Cardiac ventricle fibroblast (primary cell): Measurements from ENCODE around the gene ZNF646. TPM values are rescaled to one million over a fixed set of nuclear protein-coding genes. Genes with fewer than 3 reads are reported as not detected.

Experiments used
- total RNA-seq: library from RNA; depleted of rRNA; stranded (reverse); fragments of >200 nt; gene quantifications from 2 replicates; pipeline ENCODE4 v1.2.3, GENCODE V29; 2015

ZNF646 gene, protein sequence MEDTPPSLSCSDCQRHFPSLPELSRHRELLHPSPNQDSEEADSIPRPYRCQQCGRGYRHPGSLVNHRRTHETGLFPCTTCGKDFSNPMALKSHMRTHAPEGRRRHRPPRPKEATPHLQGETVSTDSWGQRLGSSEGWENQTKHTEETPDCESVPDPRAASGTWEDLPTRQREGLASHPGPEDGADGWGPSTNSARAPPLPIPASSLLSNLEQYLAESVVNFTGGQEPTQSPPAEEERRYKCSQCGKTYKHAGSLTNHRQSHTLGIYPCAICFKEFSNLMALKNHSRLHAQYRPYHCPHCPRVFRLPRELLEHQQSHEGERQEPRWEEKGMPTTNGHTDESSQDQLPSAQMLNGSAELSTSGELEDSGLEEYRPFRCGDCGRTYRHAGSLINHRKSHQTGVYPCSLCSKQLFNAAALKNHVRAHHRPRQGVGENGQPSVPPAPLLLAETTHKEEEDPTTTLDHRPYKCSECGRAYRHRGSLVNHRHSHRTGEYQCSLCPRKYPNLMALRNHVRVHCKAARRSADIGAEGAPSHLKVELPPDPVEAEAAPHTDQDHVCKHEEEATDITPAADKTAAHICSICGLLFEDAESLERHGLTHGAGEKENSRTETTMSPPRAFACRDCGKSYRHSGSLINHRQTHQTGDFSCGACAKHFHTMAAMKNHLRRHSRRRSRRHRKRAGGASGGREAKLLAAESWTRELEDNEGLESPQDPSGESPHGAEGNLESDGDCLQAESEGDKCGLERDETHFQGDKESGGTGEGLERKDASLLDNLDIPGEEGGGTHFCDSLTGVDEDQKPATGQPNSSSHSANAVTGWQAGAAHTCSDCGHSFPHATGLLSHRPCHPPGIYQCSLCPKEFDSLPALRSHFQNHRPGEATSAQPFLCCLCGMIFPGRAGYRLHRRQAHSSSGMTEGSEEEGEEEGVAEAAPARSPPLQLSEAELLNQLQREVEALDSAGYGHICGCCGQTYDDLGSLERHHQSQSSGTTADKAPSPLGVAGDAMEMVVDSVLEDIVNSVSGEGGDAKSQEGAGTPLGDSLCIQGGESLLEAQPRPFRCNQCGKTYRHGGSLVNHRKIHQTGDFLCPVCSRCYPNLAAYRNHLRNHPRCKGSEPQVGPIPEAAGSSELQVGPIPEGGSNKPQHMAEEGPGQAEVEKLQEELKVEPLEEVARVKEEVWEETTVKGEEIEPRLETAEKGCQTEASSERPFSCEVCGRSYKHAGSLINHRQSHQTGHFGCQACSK (N-terminal part only)
- total RNA-seq, result 8.0 and 10.5 TPM in 2 replicates

DNA sequence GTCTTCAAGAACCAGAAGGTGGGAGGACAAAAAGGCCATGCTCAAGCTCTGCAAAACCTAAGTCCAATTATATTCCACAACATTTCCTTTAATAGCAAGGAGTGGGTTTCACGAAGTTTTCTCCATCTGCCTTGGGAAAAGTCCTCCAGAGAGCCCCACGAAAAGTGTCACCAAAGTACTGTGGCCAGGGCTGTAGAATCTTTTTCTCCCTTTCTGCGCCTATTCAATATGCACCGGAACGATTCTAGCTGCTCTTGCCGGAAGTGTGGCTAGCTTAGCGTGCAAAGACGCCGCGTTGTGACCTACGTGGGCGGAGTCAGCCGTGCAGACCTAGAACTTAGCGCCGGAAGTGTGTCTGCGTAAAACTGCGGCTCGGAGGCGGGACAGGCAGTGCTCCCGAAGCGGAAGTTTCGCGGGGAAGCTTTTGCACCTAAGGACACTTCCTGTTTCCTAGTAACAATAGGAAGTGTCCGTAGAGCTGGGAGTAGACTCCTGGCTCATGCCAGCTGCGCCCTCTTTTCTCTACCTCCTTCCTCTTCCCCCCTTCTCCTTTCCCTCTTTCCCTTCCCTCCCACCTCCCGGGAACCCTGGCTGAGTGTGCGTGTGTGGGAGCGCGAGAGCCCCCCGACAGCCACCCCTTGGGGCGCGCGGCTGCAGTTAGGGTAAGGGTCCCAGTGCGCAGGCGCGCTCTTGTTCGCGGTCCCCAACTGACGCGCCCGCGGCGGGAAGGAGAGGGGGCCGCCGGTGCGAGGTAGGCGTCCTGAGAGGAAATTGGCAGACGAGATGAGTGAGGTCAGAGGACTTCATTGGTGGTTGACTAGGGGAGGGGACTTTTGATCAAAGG is at the start of gene ZNF646, which contains the start of gene ZNF668:
TSS of gene ZNF646 (plus strand) at position 453 of the 844 bp plus-strand sequence. CDS start 1,903 bp downstream, outside the sequence.
TSS of gene ZNF668 (minus strand) at position 271 of the 844 bp plus-strand sequence. CDS start 9,781 bp downstream, outside the sequence.

DNA sequence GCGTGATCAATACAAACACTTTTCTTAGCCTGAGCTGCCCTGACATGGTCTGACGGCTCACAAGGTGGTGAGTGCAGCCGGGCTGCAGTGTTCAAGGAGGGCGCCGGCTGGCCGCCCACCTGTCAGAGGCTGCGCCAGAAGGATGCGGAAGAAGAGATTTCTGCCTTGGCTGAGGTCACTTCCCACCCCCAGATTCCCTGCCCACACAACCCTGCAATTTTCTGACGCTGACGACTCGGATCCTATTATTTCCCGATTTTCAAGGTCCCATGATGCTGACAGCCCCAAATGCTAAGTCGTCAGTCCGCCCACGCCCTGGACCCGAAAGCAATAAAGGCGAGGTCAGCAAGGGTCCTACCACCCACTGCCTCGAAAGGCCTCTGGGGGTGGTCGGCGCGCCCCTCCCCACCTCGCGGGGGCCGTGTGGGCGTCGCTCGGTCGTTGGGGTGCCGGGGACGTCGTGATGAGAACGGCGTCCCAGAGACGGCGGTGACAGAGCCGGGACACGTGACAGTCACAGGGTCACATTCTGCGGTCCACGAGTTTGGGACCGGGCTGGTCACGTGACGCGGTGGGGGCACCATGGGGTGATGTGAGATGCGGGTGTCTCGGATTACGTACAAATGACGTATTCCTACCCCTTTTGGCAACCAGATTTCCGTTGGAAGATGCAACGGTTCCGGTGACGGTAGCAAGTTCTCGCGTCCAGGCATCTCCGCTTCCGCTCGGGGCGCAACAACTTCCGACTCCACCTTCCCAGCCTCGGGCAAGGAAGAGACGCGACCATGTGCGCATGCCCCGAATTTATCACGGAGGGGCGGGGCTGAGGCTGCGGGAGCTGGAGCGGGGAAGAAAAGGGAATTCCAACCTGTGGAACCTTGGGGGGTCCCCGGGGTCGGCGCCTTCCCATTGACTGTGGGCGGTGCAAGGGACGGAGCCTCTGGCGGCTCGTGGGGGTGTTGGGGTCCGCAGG is 41.2 kb upstream of the ZNF646 start, which contains the start of gene STX4:
TSS of gene STX4 (plus strand) at position 823 of the 973 bp plus-strand sequence. CDS start 248 bp downstream, outside the sequence.

DNA sequence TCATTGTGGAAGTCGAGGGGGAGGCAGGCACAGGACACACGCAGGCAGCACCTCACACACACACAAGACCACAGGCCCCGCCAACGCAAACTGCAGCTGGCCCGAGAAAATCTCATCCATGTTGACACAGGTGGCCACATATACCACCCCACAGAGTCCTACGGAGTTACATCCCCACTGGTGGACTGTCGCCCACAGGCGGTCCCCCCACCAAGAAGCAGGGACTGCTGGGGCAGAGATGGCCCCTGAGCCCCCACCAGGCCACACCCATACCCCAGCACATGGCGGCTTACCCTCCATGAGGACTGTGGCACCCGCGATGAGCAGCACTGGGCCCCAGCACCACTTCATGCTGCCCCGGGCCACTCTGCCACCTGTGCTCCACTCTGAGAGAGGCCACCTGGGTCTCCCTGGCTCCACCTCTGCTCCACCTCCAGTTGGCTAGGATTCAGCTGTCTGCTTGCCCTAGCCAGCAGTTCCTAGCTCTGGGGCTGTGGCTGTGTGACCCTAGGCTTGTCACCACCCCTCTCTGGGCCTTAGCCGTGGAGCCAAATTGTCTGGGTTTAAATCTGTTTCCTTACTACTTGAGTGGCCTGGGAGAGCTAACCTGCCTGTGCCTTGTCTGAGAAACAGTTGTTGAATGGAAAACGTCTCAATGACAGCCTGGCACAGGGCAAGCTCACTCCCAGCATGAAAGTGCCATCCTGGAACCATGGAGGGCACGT is 14.4 kb downstream of the ZNF646 start, which contains the start of gene PRSS53:
TSS of gene PRSS53 (minus strand) at position 485 of the 725 bp plus-strand sequence. CDS start at position 351, 134 bp downstream.

DNA sequence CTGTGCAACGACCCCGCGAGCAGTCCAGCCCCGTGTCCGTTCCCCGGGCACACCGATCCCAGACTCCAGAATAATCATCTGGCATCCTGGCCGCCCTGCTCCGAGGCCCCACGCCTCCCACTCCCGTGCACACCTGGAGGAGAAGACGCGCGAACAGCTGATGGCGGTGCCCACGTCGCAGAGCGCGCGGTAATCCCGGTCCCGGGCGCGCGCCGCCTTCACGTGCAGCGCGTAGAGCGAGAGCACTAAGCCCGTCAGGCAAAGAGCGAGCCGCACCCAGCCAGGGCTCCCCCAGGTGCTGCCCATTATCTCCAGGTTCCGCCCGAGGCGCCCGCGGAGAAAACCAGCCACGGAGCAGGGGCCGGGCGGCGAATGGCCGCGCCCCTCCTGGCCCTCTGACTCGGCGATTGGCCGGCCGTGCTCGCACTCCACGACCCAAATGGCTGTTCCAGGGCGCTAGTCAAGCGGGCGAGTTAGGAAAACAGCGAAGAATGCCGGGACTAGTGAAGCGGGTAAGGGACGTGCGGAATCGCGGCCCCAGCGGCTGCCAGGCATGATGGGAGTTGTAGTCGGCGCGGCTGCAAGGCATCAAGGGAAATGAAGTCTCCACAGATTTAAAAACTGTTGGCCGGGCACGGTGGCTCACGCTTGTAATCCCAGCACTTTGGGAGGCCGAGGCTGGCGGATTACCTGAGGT is 20.4 kb downstream of the ZNF646 start, which contains the start of gene VKORC1:
TSS of gene VKORC1 (minus strand) at position 374 of the 697 bp plus-strand sequence. CDS start at position 306, 68 bp downstream.

DNA sequence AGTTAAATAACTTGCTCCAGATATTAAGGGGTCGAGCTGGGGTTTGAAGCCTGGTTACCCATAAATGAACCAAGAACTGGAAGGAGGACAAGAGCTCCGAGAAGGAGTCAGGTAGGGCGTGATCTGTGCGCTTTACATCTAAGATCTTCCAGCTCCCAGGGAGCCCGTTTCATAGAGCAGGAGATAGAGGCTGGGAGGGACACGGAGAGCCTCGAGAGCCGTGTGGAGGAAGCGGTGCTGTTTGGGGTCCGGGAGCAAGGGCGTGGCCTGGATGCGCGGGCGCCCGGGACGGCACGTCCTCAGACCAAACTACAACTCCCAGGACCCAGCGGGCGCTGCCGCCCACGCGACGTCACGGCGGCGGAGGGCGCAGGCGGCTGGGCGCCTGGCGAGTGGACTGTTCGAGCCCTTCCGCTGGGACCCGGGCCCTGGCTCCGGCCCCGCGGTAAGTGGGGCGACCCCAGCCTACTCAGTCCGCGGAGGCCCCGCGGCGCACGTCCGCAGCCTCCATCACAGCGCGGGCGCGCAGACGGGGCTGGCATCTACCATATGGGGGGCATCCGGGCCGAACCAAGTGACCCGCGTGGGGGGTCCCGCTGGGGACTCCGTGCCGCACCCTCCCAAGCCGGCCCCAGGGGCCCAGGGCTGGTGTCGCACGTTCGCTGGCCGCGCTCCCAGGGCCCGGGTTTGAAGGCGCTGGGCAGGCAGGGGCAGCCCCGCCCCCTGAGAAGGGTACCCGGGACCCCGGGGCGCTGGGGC is 34.0 kb downstream of the ZNF646 start, which contains the start of gene BCKDK:
TSS of gene BCKDK (plus strand) at position 352 of the 759 bp plus-strand sequence. CDS start 838 bp downstream, outside the sequence.

DNA sequence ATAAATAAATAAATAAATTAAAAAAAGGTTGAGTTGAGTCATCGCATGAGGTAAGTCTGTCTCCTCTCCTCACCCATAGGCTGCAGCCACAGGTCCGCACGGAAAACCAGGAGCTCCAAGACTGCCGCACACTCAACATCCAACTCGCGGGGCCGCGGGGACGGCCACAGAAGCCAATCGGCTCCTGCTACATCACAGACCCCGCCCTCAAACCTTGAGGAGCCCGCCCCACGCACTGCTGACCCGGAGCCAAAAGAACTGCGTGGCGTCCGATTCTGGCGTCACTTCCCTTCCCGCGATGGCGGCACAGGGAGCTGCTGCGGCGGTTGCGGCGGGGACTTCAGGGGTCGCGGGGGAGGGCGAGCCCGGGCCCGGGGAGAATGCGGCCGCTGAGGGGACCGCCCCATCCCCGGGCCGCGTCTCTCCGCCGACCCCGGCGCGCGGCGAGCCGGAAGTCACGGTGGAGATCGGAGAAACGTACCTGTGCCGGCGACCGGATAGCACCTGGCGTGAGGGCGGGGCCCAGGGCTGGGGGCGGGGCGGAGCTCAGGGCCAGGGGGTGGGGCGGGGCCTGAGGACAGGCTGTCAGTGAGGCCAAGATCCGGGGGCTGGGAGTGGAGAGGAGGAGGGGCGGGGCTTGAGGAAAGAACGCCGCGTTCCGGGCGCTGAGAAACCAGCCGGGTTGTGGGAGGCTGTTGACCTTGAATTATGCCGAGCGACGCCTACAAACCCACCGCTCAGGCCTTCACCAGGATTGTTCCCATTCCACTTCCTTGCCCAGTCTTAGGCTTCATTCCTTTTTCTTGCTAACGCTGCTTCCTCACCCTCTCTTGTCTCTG is 43.4 kb downstream of the ZNF646 start, which contains the start of gene KAT8:
TSS of gene KAT8 (plus strand) at position 281 of the 839 bp plus-strand sequence. CDS start at position 299, 18 bp downstream.

Other genes starting within 250 kb of the ZNF646 start
- 29.7 and 36.9 TPM in 2 replicates for gene BCL7C, start 180.3 kb upstream of the ZNF646 start, total RNA-seq
- 2.0 and 3.6 TPM in 2 replicates for gene CTF1, start 177.8 kb upstream of the ZNF646 start, total RNA-seq
- gene FBXL19, start 150.8 kb upstream of the ZNF646 start, total RNA-seq, result 13.2 and 13.7 TPM in 2 replicates
- gene ORAI3, start 125.4 kb upstream of the ZNF646 start, total RNA-seq, result 45.4 and 48.9 TPM in 2 replicates
- gene SETD1A, start 116.7 kb upstream of the ZNF646 start, total RNA-seq, result 5.2 and 6.2 TPM in 2 replicates
- gene HSD3B7, start 89.2 kb upstream of the ZNF646 start, total RNA-seq, result 11.1 and 11.7 TPM in 2 replicates
- 0.25 and 0.29 TPM in 2 replicates for gene STX1B, start 63.8 kb upstream of the ZNF646 start, total RNA-seq
- gene STX4, start 40.9 kb upstream of the ZNF646 start, total RNA-seq, result 19.0 and 25.1 TPM in 2 replicates
- gene ZNF668, start 182 bp upstream of the ZNF646 start, total RNA-seq, result 9.8 and 14.4 TPM in 2 replicates
- gene PRSS53, start 14.5 kb downstream of the ZNF646 start, total RNA-seq, result 1.2 and 3.2 TPM in 2 replicates
- 309 and 356 TPM in 2 replicates for gene VKORC1, start 20.4 kb downstream of the ZNF646 start, total RNA-seq
- gene BCKDK, start 34.0 kb downstream of the ZNF646 start, total RNA-seq, result 55.5 and 66.1 TPM in 2 replicates
- 21.0 and 22.6 TPM in 2 replicates for gene KAT8, start 43.2 kb downstream of the ZNF646 start, total RNA-seq
- not detected in 2 replicates for gene PRSS8, start 61.3 kb downstream of the ZNF646 start, total RNA-seq
- 0.20 TPM in 1 of 2 replicates, not detected in the other for gene PRSS36, start 75.6 kb downstream of the ZNF646 start, total RNA-seq
- gene FUS, start 105.7 kb downstream of the ZNF646 start, total RNA-seq, result 27.4 and 29.6 TPM in 2 replicates
- 42.4 and 48.0 TPM in 2 replicates for gene PYCARD, start 128.3 kb downstream of the ZNF646 start, total RNA-seq
- not detected in 2 replicates for gene TRIM72, start 139.7 kb downstream of the ZNF646 start, total RNA-seq
- gene PYDC1, start 142.7 kb downstream of the ZNF646 start, total RNA-seq, result not detected in 2 replicates
- gene ITGAM, start 185.6 kb downstream of the ZNF646 start, total RNA-seq, result not detected in 2 replicates